GM18498 (cell line): Measurements from ENCODE around the gene ZBTB44.
A peak's percentile ranks its signal among the peaks of the same experiment; 100 is the strongest.

ENCODE experiments used
- ATAC-seq: cut with Tn5 transposase; IDR thresholded peaks from one replicate; pipeline ENCODE4 v1.9.1; 2021; ENCODE audit warnings: mild to moderate bottlenecking, moderate library complexity; ENCODE audit not compliant: unreplicated experiment

The ZBTB44 gene

DNA sequence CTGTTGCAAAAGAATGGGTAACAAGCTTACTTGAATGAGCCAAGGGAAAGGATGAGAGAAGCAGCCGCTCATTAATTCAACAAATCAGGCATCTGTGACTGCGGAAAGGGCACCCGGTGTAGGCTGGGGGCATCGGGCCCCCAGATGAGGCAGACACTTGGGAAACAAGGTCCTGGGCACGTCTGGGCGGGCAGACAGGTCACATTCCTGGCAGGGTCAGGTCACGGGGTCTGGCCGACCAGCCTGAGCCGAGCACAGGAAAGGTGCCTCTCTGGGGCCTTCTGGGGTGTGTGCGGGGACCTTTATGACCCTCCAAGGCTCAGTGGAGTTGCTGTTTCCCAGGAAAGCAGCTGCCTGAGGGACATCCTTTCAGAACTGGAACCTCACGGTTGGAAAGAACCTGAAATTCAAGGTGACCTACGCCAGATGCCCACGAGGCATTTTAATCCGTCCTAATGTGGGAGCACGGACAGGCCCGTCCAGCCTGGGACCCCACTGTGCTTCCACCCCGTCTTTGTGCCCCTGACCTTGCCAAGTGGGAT lies 98.1 kb downstream of the ZBTB44 start:
- ATAC-seq, result no peak

DNA sequence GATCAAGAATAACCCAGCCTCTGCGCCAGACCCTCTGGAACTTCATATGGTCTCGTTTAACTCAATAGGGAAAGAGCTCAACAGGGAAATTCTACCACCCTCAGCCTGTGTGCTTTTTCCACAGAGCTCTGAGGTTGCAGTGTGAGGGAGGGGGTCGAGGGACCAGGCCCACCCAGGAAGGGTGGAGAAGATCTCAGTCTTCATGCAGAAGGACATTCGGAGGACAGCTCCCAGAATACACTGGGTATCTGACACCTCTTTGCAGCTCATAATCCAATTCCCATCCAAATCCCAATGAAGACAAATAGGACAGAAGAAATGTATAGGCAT lies 98.5 kb downstream of the ZBTB44 start:
- ATAC-seq, result no peak

DNA sequence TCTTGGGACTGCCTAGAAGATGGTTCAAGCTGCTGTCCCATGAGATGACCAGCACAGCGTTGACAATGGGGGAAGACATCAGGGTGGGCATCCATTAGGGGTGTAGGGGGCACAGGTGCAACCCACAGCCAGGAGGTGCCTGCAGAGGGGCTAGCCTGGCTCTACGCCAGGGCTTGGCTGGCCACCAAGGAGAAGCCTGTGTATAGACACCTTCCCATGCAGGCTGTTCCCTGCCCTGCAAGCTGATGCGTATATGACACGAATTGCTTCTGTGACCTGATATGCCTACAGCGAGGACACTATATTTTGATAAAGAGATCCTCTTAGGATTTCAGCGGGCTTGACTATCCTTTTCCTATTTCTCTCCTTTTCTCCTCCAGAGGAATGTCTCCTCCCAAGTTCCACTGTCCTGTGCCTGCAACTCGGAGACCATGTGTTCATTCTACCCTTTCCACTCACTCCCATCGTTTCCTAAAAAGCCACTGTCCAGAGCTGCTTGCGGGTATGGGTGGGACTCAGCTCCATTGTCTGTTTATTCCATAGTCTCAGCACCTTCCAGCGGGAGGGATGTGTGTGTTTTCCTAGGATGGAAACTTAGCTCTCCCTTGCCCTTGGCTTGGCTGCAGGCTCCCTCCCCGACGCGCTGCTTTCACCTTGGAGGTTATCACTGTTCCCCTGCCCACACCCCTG lies 99.0 kb downstream of the ZBTB44 start:
- no peak for ATAC-seq

DNA sequence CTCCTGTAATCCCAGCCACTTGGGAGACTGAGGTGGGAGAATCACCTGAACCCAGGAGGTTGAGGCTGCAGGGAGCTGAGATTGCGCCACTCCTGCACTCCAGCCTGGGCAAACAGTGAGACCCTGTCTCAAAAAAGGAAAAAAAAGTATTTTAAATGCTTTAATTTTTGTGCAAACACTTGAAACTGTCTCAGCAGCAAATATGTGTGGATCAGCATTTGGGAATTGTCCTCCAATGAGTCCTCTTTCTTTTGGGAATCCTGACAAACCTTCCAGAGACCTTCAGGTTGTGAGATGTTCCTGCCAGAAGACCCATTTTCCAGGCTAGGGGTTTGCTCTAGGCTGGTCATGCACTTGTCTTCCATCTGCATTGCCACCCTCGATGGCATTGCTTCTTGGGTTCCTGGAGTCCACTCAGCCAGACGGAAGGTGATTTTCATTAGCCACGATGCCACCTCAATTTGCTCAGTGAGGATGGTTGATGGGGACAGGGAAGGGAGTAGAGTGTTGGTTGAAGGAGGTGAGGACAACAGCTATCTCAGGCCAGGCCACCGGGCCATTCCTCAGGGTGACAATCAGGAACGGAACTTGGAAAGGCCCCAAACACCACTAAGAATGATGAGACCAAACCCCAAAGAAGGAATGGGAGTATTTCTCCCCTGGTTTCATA lies 99.7 kb downstream of the ZBTB44 start:
- ATAC-seq, result no peak

DNA sequence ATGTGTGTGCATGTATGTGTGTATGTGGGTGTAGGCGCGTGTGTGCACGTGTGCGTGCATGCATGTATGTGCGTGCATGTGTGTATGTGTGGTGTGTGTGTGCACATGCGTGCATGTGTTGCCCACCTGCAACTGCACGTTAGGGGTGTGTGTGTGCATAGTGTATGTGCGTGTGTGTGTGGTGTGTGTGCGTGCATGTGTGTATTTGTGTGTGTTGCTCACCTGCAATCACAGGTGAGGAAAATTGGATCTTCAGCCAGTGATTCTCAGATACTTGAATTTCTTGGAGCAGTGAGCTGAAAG lies 100.8 kb downstream of the ZBTB44 start:
- ATAC-seq, result no peak

DNA sequence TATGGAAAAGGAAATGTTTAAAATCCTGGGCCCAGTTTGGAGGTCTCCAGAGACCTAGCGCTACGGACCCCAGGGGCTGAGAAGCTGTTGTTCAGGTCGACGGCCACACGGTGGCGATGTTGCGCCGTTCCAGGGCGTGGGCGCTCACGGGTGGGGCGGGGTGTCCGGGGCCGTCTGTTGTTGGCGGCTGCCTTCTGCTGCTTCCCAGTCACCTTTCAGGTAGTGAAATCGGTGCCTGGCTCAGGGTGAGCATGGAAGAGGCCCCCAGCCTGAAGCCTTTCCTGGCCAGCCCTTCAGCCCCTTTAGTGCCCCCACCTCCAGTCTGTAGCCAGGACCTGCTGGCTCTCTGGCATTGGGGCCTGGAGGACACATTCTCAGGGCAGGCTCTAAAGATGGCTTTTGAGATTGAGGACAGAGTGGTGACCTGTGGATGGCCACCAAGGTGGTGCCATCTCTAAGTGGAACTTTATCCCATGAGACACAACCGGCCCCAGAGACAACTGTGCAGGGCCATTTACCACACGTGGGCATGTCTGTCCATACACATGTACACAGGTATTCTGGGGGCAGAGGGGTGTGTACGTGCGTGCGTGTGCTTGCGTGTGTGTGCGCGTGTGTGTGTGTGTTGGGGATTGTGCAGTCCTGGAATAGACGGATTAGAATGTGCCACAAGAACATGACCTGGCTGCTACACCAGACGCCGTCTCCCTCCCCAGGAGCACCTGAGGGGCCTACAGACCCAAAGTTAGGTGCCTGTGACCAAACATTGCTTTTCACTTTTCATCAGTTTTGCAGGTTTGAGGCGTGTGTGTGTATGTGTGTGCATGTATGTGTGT lies 101.4 kb downstream of the ZBTB44 start:
- ATAC-seq, result peak; percentile 92

DNA sequence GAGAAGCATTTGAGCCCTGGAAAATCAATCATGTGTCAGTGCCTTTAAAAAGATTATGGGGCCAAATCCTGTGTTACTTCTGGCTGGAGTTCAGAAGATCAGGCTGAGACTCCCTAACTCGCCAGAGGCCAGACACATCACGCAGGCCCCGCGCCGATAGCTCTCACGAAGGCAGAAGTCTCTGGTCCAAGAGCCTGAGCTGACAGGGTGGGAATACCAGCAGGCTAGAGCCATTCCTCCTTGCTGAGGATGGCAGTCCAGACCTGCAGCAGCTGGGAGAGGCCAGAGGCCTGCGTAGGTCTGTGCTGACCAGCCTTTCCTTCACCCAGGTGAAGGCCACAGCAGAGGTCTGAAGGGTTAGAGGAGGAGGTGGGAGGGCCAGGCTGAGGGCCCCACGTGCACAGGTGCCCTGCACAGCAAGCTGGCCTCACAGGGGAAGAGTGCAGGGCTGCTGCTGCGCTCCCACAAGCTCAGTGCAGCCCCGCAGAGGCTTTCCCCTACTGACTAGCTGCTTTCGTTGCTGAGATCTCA lies 102.2 kb downstream of the ZBTB44 start:
- peak; percentile 18 for ATAC-seq

DNA sequence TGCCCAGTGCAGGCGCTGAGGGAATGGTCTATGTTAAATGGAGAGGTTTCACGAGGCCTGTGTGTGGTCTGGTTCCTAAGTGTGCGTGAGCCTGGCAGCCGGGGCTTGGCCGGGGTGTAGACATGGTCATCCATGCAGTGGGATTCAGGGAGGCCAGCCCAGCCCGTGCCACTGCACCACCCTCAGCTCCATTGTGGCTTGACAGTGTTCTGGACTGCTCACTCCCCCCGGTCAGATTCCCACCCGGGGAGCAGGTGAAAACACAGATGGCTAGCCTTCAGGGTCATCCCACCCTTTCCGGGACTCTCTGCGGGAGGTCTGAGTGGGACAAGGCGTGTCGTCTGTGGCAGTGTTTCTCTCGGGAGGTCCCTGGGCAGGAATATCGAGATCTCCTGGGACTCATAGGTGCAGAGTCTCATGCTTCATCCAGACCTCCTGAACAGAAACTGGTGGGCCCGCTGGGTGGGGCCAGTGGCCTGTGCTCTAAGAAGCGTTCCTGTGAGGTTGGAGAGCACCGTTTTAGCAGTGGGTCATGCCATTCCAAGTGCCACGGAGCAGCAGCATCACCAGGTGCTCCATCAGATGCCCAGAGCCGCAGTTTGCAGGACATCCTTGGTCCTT lies 102.8 kb downstream of the ZBTB44 start:
- ATAC-seq, result no peak

DNA sequence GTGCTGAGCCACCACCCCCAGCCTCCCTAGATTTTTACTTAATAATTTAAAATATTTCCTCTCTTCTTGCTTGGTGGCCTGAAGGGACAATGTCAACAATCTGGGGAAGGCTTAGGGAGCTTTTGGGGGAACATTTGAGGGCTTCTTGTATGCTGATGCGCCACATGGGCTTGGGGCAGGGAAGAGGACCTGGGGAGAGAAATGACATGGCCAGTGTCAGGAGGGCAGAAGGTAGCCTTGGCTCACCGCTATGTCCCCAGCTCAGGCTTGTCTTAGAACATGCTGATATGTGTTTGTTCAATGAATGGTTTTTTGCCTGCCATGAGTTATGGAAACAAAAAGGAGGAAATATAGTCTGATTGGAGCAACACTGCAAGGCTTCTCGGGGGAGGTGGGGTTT lies 103.6 kb downstream of the ZBTB44 start:
- no peak for ATAC-seq

DNA sequence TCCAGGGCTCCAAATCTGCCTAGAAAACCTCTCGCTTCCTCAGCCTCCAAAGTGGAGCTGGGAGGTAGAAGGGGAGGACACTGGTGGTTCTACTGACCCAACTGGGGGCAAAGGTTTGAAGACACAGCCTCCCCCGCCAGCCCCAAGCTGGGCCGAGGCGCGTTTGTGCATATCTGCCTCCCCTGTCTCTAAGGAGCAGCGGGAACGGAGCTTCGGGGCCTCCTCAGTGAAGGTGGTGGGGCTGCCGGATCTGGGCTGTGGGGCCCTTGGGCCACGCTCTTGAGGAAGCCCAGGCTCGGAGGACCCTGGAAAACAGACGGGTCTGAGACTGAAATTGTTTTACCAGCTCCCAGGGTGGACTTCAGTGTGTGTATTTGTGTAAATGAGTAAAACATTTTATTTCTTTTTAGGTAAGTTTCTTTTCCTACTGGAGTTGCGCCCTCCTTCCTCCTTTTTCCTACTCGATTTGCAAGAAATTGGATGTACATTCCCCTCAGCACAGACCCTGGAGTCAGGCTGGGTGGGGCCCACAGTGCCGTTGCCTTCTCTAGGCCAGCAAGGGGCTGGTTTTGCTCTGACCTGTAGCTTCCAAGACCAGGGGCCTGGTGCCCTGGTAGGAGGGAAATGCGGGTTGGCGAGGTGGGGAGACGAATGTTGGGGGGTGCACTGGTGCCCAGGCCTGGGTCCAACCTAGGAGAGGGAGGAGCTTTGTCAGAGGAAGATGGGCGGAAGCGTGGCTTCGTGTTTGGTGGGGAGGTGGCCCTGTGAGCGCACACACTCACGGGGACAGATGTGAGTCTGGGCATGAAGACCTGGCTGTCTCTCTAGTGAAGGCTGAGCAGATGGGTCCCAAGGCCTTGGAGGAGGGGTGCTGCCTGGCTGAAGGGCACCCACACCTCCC lies 104.5 kb downstream of the ZBTB44 start:
- no peak for ATAC-seq

DNA sequence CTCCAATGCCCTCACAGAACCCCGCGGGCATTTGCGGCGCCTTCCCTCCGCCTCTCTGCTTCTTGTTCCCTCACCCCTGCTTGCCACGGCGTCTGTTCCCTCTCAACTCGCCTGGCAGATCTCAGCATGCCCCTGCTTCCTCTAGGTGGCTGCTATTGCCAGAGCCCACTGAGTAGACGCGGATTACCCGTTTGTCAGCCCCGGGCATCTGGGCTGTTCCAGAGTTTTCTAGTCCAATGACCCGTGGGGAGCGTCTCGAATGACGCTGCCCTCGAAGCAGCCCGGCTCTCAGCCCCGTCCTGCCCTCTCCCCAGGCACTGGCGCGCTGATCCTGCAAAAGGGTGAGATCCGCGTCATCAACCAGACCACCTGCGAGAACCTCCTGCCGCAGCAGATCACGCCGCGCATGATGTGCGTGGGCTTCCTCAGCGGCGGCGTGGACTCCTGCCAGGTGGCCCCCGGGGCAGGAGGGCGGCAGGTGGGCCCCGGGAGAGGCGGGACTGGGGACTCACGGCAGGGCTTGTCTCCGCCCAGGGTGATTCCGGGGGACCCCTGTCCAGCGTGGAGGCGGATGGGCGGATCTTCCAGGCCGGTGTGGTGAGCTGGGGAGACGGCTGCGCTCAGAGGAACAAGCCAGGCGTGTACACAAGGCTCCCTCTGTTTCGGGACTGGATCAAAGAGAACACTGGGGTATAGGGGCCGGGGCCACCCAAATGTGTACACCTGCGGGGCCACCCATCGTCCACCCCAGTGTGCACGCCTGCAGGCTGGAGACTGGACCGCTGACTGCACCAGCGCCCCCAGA lies 105.4 kb downstream of the ZBTB44 start:
- no peak for ATAC-seq

DNA sequence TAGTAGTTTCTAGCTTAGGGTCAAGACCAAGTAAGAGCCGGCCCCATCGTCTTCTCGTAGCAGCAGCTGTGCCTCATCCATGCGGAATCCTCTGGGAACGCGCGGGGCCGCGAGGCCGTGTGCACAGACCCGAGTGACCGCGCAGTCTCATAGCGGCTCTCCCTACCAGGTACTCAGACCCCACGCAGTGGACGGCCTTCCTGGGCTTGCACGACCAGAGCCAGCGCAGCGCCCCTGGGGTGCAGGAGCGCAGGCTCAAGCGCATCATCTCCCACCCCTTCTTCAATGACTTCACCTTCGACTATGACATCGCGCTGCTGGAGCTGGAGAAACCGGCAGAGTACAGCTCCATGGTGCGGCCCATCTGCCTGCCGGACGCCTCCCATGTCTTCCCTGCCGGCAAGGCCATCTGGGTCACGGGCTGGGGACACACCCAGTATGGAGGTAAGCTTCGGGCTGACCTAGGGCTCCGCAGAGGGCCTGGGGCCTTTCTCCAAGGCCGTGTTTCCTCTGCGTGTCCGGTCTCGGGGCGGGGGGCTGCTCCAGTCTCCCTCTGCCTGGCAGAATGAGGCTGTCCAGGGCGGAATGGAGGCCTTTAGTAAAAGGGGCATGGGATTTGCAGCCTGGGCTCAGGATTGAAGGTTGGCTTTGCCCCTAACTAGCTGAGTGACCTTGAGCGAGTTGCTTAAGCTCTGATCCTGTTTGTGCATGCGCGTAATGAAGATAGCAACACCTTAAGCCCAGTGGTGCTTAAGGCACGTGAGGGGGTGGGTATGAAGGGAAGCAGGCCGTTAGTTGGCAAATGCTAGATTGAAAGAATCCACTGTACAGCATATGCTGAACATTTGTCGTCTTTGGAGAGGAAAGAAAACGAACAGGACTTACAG lies 106.2 kb downstream of the ZBTB44 start:
- ATAC-seq, result no peak

DNA sequence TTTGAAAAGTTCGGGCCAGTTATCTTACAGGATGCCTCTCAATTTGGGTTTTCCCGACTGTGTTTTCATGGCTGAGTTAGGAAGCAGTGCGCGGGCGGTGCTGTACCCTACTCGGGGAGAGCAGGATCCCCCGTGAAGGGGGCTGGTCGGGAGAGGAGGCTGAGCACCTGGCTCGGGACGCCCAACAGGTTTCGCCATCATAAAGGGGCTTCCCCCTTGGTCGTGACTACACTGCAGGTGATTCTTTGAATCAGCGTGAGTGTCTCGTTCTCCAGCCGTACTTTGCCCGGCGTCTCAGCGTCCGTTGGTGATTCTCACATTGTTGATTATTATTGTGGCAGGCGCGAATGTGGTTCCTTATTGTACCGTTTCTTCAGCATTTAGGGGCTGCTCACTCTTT lies 108.6 kb downstream of the ZBTB44 start:
- no peak for ATAC-seq

DNA sequence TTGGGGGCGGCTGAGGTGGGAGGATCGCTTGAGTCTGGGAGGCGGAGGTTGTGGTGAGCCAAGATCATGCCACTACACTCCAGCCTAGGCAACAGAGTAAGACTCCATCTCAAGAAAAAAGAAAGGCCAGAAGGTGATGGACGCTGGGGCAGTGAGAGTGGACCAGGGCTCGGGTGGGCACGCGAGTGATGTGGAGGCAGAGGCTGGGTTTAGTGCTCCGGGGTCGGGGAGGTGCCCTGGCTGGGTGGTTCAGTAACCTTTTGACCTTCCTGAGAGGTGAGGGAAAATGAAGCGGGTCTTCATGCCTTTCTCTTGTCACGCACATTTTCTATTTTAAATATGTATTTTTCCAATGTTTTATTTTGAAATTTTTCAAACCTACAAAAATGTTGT lies 110.0 kb downstream of the ZBTB44 start:
- no peak for ATAC-seq

DNA sequence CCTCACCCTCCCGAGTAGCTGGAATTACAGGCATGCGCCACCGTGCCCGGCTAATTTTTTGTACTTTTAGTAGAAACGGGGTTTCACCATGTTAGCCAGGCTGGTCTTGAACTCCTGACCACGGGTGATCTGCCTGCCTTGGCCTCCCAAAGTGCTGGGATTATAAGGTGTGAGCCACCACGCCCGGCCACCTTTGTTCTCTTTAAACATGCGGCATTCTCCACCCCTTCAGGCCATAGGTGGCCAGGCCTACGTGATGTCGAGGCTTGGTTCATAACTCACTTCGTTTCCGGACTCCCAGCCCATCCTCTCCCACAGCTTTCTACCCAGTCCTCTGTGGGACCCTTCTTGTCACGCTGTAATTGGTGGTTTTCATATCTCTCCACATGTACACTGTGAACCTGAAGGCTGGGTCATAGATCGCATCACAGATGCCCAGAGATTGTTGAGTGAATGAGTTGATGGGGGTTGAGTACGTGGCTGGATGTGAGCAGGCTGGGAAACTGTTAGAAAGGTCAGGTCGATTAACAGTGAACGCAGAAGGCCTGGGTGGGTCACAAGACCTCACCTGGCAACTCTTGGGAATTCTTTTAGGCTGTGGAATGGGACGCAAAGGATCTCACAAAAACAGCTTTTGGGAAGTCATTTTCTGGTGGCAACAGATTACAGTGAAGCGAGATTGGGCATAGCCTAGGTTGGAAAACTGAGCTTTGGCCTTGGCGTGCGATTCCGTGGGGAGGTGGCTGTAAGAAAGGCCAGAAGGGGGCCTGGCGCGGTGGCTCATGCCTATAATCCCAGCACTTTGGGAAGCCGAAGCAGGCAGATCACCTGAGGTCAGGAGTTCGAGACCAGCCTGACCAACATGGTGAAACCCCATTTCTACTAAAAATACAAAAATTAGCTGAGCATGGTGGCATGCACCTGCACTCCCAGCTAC lies 110.7 kb downstream of the ZBTB44 start:
- ATAC-seq, result no peak

DNA sequence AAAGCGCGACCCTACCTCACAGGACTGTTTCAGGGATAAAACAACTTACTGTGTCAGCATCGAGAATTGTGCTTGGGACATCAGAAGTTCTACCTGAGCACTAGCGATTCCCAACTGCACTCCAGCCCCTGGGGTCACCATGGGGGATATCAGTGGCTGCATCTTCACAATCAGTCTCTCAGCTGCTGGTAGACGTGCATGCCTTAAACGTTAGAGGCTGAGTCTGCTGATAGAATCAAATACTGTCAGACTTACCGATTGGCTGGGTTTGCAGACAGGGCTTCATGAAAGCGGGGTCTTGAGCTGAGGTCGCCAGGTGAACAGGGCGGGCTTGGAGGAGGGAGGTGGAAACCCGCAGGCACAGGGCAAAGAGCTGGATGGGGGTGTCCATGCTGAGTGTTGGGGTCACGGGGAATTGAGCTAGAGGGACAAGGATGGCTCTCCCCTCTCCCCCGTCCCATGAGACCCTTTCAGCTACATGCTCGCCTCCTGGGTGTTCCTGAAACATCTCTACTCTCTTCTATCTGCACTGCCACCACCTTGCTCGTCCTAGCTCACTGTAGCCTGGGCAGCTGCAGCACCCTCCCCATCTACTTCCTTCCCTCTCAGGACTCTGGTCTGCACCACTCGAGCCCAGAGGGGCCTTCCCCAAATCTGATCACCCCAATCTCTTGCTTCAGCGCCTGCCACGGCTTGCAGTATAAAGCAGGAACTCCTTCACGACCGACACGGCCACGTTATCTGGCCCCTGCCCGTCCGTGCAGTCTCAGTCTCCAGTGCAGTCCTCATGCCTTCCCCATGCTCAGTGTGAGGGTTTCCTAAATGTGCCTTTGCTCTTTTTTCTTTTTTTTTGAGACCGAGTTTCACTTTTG lies 111.7 kb downstream of the ZBTB44 start:
- ATAC-seq, result no peak
